B cell (primary cell): ENCODE results near the gene CILP.

Source experiments
- CTCF ChIP-seq: fragments of 200-600 bp; IDR thresholded peaks from one replicate; pipeline ENCODE4 v1.8.0; 2022; ENCODE audit warnings: antibody characterized with exemption, mild to moderate bottlenecking
- EZH2 ChIP-seq: IDR thresholded peaks from 2 replicates; pipeline ENCODE4 v1.6.1; 2012; ENCODE audit warnings: borderline replicate concordance, low read depth, mild to moderate bottlenecking, moderate library complexity, low read length; ENCODE audit not compliant: insufficient read depth, poor library complexity, severe bottlenecking

- TF ChIP-seq CTCF (no peak), EZH2 (no peak)
Measured at GRCh38 chr15:65182538-65182937, 28.7 kb downstream of the CILP start.
